Measurements from ENCODE around the gene TTC8.
"Not testable (repeated sequence)": the region's sequence is repeated elsewhere in the genome, so short reads cannot be mapped to it uniquely, and the experiment has no call there.

TTC8 gene

DNA sequence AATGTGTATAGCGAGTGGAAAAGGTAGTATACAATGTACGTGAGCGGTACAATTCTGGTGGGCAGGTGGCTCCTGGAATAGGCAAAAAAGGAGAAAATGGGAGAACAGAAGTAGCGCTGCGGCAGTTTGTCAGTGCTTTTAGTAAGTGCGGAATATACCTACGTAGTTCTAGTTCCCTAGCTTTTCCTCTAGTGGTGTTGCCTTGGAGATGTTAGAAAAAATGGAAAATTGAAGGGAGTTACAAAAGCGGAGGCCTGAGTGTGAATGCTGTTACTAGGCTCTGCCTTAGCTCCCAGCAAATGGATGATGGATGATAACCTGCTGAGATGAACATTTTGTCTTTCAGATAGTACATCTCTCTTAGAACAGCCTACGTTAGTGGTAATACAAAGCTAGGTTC lies 1.1 kb downstream of the TTC8 start:
- DNase-seq = no peak

DNA sequence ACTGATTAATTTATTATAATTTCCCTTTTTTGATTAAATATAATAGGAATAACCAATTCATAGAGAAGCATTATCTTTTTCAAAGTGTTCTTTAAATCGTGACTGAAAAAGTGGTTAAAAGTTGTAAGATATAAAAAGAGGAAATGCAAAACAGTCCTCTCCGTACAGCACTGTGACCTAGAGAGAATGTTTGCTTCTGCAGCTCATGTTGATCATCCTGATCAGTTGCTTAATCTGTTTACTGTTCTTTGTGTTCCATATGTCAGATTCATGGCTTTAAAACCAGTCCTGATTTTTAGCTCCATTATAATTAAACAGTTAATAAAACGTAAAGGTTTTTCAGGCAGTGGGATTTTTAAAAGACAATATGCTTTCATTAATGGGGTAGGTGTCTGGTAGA lies 4.7 kb downstream of the TTC8 start:
- DNase-seq = no peak

DNA sequence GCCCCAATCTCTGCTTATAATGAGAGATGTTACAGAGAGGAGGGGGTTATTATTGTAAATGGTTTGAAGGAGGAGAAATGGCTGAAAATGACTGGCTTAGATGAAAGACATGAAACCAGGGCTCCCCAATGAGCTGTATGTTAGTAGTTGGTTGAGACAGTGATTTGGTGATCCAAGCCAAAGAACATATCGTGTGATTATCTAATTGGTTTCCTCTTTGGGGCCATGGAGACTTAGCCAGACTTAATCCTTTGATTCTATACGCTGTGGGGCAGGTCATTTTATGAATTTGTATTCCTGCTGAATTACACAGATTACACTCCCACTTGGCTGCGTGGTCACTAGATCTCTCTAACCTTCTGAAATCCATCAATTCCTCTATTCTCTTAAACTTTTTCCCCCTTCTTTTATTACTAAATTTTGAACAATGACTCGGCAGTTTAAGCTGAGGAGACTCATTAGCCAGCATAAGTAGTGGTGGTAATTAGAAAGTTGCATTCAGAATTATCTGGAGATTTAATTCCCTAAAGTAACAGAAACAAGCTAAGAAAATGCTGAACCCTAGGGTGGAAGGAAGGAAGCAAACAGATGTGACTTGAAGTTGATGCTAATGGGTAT lies 5.3 kb downstream of the TTC8 start:
- no peak for DNase-seq

GRCh38 chr14:88831284-88831683 lies 6.8 kb downstream of the TTC8 start:
- DNase-seq = no peak

- no peak for DNase-seq
Measured at GRCh38 chr14:88834883-88835431, 10.5 kb downstream of the TTC8 start.

GRCh38 chr14:88835661-88836060 lies 11.2 kb downstream of the TTC8 start:
- no peak for DNase-seq

DNA sequence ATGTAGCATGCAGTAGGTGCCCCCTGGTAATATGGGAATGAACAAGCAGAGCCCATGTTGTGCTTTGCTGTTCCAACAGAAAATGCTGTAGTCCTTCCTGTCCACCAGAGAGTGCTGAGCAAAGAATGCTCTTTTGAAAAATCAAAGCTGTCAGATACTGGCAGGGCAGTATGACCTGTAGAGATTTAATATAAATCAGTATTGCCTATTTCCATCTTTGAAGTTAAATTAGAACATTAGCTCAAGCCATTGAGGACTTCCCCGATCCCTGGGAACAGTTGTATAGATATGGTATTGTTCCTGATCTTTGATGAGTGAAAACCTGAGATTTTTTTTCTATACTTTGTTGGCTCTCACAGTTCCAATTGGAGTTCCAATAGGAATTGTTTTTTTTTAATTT lies 13.0 kb downstream of the TTC8 start:
- DNase-seq = no peak

- DNase-seq = no peak
Measured at GRCh38 chr14:88838015-88838414, 13.6 kb downstream of the TTC8 start.

DNA sequence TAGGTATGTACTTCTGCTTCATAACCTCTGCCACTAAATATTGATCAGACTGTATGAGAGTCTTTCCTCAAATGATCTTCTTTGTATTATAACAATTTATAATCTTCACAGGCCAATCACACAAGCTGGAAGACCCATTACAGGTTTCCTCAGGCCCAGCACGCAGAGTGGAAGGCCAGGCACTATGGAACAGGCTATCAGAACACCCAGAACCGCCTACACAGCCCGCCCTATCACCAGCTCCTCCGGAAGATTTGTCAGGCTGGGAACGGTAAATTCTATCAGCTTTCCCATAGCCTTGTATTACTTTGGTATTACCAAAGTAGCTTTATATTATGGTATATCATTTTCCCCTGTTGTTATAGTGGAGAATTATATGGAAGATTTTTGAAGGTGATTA lies 16.5 kb downstream of the TTC8 start:
- DNase-seq = no peak

DNA sequence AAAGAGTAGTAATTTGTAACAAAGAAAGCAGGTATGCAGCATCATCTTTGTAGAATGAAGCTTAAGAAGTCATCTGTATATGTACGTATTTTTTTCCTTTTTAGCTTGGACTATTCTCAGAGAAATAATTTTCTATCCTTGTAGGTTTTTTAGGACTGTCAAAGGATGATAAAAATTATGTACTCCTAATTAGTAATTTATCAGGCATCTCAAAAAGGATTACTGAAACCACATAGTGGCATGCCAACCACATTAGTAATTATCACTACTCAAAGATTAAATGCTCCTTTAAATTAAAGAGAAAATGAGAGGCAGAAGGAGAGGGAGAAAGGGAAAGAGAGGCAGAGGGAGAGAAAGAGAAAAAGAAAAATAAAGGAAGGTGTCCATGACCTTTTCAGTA lies 17.3 kb downstream of the TTC8 start:
- DNase-seq = no peak

DNA sequence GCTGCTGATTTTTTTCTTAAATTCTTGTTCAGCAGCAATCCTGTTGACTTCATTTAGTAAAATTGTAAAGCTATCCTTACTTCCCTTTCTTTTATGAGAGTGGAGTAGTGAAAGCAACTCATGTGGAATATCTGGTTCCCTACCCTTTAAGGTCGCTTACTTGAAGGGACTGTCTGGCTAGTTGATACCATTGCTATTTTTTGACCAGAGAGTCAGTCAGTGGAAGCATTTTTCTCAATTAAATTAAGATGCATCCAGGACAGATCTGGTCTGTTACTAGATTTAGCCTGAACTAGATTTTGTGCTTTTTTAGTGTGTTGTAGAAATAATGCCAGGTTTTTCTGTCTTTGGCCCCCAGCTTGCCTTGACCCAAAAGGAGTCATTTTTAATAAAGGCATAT lies 18.0 kb downstream of the TTC8 start:
- no peak for DNase-seq

DNA sequence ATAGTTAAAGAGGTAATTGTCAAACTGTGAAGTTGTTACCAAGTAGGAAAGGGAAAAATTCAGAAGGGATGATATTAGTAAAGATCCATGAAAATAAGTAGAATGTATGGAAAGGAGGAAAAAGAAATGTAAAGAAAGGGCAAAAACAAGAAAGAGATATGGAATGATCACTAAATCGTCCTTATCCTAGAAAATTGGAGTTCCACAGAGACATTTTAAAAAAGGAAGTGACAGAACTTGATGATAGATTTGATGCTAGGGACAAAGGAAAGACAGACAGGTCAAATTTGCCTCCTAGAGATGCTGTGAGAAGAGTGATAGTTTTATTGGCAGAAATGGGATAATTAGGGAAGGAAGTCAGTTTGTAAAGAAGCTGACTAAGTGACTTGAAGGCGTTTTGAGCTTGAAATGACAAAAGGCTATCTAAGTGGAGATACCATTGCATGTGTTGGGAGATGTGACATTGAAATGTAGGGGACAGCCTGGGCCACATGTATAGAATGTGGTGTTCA lies 20.6 kb downstream of the TTC8 start:
- DNase-seq = no peak

GRCh38 chr14:88848571-88848970 lies 24.1 kb downstream of the TTC8 start:
- no peak for DNase-seq

DNA sequence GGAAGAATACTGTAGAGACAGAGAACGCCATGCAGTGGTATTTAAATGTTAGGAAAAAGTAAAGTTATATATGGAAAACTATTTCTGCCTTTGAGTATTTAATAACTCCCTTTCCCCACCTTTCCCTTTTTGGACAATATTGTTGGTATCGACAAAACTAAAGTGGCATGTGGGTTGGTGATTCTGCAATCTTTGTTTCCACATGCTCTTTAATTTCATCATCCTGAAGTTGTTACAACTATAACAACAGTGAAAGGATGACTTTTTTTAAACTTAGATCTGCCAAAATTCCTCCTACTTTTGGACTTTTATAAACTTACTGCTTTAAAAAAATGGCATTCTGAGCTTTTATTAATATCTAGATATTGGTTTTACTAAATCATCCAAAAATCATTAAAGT lies 25.3 kb downstream of the TTC8 start:
- DNase-seq = no peak

GRCh38 chr14:88851587-88851986 lies 27.1 kb downstream of the TTC8 start:
- DNase-seq = no peak

DNA sequence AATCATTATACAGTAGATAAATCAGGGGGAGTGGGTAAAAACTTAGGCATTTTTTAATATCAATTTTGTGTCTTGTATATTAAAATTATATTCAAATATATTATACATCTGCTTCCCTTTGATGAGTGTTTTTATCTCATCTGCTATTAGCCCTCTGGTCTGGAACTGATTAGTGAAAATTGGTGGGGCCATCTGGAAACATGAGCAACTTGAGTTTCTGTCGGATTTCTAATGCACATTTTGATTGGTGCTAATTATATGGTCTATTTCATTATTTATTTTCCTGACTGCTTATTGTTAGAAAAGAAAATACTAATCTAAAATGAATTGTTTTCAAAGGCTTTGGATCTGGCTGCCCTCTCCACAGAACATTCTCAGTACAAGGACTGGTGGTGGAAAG lies 28.2 kb downstream of the TTC8 start:
- DNase-seq = no peak

GRCh38 chr14:88853129-88853528 lies 28.7 kb downstream of the TTC8 start:
- DNase-seq = no peak

DNA sequence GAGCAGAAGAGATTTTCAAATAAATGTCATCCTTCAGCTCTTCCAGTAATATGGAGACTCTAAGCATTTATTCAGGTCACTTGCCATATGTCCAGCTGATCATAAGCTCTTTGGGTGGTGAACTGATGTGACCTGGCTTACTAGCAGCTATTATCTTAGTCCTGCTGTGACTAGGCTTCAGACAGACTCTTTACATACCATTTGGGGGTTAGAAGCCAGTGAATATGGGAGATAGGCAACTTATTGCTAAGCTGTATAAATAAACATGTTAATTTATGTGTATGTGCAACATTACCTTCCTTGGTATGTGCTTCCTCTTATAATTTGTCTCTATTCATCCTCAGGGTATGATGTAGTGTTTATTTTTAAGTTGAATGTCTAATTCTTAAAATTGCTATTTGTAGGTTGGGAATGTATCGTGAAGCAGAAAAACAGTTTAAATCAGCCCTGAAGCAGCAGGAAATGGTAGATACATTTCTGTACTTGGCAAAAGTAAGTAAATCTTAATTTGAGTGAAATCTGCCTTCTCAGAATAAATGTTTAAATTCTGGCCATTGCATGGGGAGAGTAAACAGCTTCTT lies 32.4 kb downstream of the TTC8 start:
- DNase-seq = no peak

- not testable (repeated sequence) for DNase-seq
Measured at GRCh38 chr14:88857861-88858260, 33.4 kb downstream of the TTC8 start.

GRCh38 chr14:88859118-88859517 lies 34.7 kb downstream of the TTC8 start:
- not testable (repeated sequence) for DNase-seq

GRCh38 chr14:88863167-88863566 lies 38.7 kb downstream of the TTC8 start:
- no peak for DNase-seq

DNA sequence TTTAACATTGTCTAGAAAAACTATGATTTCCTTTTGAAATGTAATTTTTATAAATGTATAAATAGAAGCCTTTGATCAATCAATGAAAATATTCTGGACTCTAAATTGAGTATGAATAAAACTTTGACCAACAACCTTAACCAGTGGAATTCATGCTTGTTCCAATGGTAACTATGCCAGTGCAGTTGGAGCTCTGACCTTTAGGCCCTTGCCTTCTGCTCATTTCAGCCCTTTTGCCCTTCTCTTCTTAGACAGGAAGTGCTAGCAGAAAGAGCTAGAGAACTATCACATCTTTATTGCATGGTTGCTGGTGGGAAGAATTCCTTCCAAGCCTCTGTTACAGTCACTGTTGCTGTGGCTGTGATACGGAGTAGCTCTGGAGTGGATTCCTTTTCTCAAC lies 39.7 kb downstream of the TTC8 start:
- no peak for DNase-seq

DNA sequence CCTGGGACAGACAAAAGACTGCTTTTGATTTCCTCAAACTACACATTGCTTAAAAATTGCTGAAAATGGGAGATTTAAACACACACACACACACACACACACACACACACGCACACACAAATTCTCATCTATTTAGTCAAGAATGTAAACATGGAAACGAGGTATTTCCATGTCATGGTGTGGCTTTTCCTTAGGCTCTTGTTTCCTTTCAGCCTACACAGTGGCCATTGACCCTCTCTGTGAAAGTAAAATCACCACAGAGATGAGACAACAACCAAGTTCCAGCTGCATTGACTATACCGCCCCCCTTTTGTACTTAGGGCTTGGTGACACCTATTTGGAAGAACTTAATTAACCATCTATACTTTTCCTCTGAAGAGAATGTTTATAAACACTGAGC lies 41.9 kb downstream of the TTC8 start:
- no peak for DNase-seq

- no peak for DNase-seq
Measured at GRCh38 chr14:88868558-88869159, 44.2 kb downstream of the TTC8 start.

Measured in effector CD4-positive, alpha-beta T cell (primary cell).